B cell (primary cell): ENCODE results near the gene NEGR1. TPM values are rescaled to one million over a fixed set of nuclear protein-coding genes. Genes with fewer than 3 reads are reported as not detected.

Source experiments
- ATAC-seq: fragments of 200-7000 bp; cut with Tn5 transposase; one replicate; pipeline ENCODE4 v1.10.0; 2021; ENCODE audit warnings: low read depth, mild to moderate bottlenecking, moderate number of reproducible peaks, moderate library complexity
- CTCF ChIA-PET: fragments of 350-600 bp; sonication (Branson Sonifier 250); formaldehyde crosslinking; loops from one replicate; lab custom pipeline; 2021; ENCODE audit warnings: antibody characterized with exemption, inconsistent platforms; lab: Charles Lee
- POLR2A ChIA-PET: fragments of 350-600 bp; sonication (Branson Sonifier 250); formaldehyde crosslinking; loops from one replicate; lab custom pipeline; 2021; ENCODE audit warnings: antibody characterized with exemption; lab: Charles Lee
- DNase-seq: peaks from one replicate; pipeline ENCODE4 v3.0.0; 2013
- H2AFZ ChIP-seq: 2 replicates; pipeline ENCODE4 v1.6.1; 2012; ENCODE audit warnings: mild to moderate bottlenecking, low read depth, low read length; ENCODE audit not compliant: insufficient read depth, poor library complexity, severe bottlenecking
- H3K27ac ChIP-seq, 2 donors: 1 replicate in 1 of 2; 2 replicates in 1 of 2; pipeline ENCODE4 v1.5.1; 2012 to 2013; ENCODE audit warnings: low read length in 2 of 2, mild to moderate bottlenecking in 2 of 2, moderate library complexity in 1 of 2
- H3K27me3 ChIP-seq, 4 experiments: fragments of 200-600 bp in 1 of 4; sonication (generic) in 1 of 4; replicated peaks in 1 of 4; 1 replicate in 2 of 4; 2 replicates in 2 of 4; pipeline versions ENCODE4 v1.6.1 to v1.7.0; 2013 to 2016; ENCODE audit warnings: low read length in 3 of 4, mild to moderate bottlenecking in 2 of 4, mixed read lengths in 1 of 4, moderate library complexity in 1 of 4; ENCODE audit not compliant: insufficient read depth in 4 of 4, control insufficient read depth in 3 of 4; ENCODE audit errors: control extremely low read depth in 1 of 4
- H3K36me3 ChIP-seq, 2 experiments: replicated peaks in 1 of 2; 1 replicate in 1 of 2; 2 replicates in 1 of 2; pipeline versions ENCODE4 v1.6.1 to v1.7.1; 2013; ENCODE audit warnings: low read length in 1 of 2; ENCODE audit not compliant: insufficient read depth in 2 of 2, control insufficient read depth in 1 of 2; ENCODE audit errors: control extremely low read depth in 1 of 2, extremely low read depth in 1 of 2
- H3K4me1 ChIP-seq, 2 donors: fragments of 200-600 bp in 1 of 2; sonication (generic) in 1 of 2; 1 replicate in 1 of 2; 2 replicates in 1 of 2; pipeline versions ENCODE4 v1.5.1 to v1.6.1; 2013 to 2017; ENCODE audit warnings: low read length in 2 of 2; ENCODE audit not compliant: control insufficient read depth in 2 of 2, insufficient read depth in 2 of 2
- H3K4me2 ChIP-seq: replicated peaks from 2 replicates; pipeline ENCODE3; 2012; ENCODE audit warnings: mild to moderate bottlenecking, low read depth, low read length; ENCODE audit not compliant: poor library complexity, severe bottlenecking
- H3K4me3 ChIP-seq, 5 experiments: fragments of 200-600 bp in 1 of 5; sonication (generic) in 1 of 5; 1 replicate in 3 of 5; 2 replicates in 2 of 5; pipeline versions ENCODE4 v1.5.1 to v1.7.0; 2011 to 2016; ENCODE audit warnings: low read length in 4 of 5, mild to moderate bottlenecking in 4 of 5, low read depth in 2 of 5, control low read depth in 1 of 5, moderate library complexity in 1 of 5; ENCODE audit not compliant: insufficient read depth in 1 of 5; ENCODE audit errors: control extremely low read depth in 1 of 5, extremely low read depth in 1 of 5
- H3K79me2 ChIP-seq: fragments of 200-600 bp; sonication (generic); one replicate; pipeline ENCODE4 v1.6.0; 2016; ENCODE audit warnings: low read length; ENCODE audit not compliant: control insufficient read depth, insufficient read depth
- H3K9ac ChIP-seq: fragments of 200-600 bp; sonication (generic); 2 replicates; pipeline ENCODE4 v1.6.1; 2017; ENCODE audit warnings: mild to moderate bottlenecking, low read length, moderate library complexity
- H3K9me3 ChIP-seq, 3 donors: one replicate each; pipeline versions ENCODE4 v1.6.1 to v1.7.1; 2013; ENCODE audit warnings: low read length in 2 of 3; ENCODE audit not compliant: control insufficient read depth in 2 of 3, insufficient read depth in 1 of 3; ENCODE audit errors: control extremely low read depth in 1 of 3
- H4K20me1 ChIP-seq: 2 replicates; pipeline ENCODE4 v1.6.0; 2012; ENCODE audit warnings: mild to moderate bottlenecking, low read length; ENCODE audit not compliant: insufficient read depth, control insufficient read depth, poor library complexity, severe bottlenecking
- H3K27ac Mint-ChIP-seq: one replicate; pipeline ENCODE4 v1.8.0; 2021; ENCODE audit warnings: mixed read lengths
- H3K27me3 Mint-ChIP-seq: one replicate; pipeline ENCODE4 v1.8.0; 2021; ENCODE audit warnings: mixed read lengths
- H3K4me1 Mint-ChIP-seq: one replicate; pipeline ENCODE4 v1.8.0; 2021; ENCODE audit warnings: mixed read lengths
- H3K4me3 Mint-ChIP-seq: one replicate; pipeline ENCODE4 v1.8.0; 2021; ENCODE audit warnings: mixed read lengths
- H3K9me3 Mint-ChIP-seq: one replicate; pipeline ENCODE4 v1.8.0; 2022; ENCODE audit warnings: mixed read lengths; ENCODE audit not compliant: insufficient read depth
- EZH2 ChIP-seq: IDR thresholded peaks from 2 replicates; pipeline ENCODE4 v1.6.1; 2012; ENCODE audit warnings: borderline replicate concordance, low read depth, mild to moderate bottlenecking, moderate library complexity, low read length; ENCODE audit not compliant: insufficient read depth, poor library complexity, severe bottlenecking
- WGBS: methylation state at CpG from one replicate; pipeline ENCODE4 v1.1.5; 2013; ENCODE audit warnings: missing lambda C conversion rate; ENCODE audit not compliant: insufficient coverage; 5-methylcytosine and 5-hydroxymethylcytosine counted together
- intact Hi-C: fragments of 100-400 bp; cut with micrococcal nuclease; formaldehyde crosslinking; loops from one replicate; pipeline ENCODE4 v1.10.0; 2022
- polyA plus RNA-seq: library from polyadenylated mRNA; depleted of rRNA; stranded (reverse); fragments of >200 nt; gene quantifications from 2 replicates; pipeline ENCODE4 v1.2.3, GENCODE V29; 2012
- total RNA-seq, 2 donors: library from RNA; stranded (reverse); fragments of 120-200 nt in 1 of 2; gene quantifications; 1 replicate in 1 of 2; 2 replicates in 1 of 2; pipeline versions ENCODE4 v1.2.3 to v1.2.4, GENCODE V29; 2013 to 2022

NEGR1 gene
- total and polyA plus RNA-seq, 2 donors (not counting 1 experiment from before 2014, with no cell fraction given), result 0.01 TPM; not detected in 1

- H3K9me3 Mint-ChIP-seq, result no peaks in the 10 kb centered on the region
- Histone ChIP-seq H3K79me2 (no peaks in the 10 kb centered on the region), H3K4me1 (no peaks in the 10 kb centered on the region), H3K36me3 (no peaks in the 10 kb centered on the region), H3K9ac (no peak overlapping the region), H3K9me3 (no peaks in the 10 kb centered on the region), H3K4me2 (no peak overlapping the region), H4K20me1 (no peaks in the 10 kb centered on the region), H3K27ac (no peak overlapping the region), H3K4me3 (no peak overlapping the region), H2AFZ (no peak overlapping the region), H3K27me3 (no peaks in the 10 kb centered on the region)
- TF ChIP-seq EZH2, result no peak
- WGBS, result 90% methylated on average over 2 of the region's 5 CpGs
- intact Hi-C loops, result no loop called here
- DNase-seq, result no peak
- no peaks in the 10 kb centered on the region for H3K4me1 Mint-ChIP-seq
- no peak overlapping the region for H3K27ac Mint-ChIP-seq
- ChIA-PET CTCF (no interaction called here), POLR2A (no interaction called here)
- no peaks in the 10 kb centered on the region for H3K27me3 Mint-ChIP-seq
- no peak overlapping the region for H3K4me3 Mint-ChIP-seq
- no peak for ATAC-seq
These were observed 791.9 kb downstream of the NEGR1 start for GRCh38 chr1:71490432-71490831.

- CTCF ChIA-PET, result no interaction called here
- Histone ChIP-seq H3K4me3 (no peak overlapping the region), H3K9ac (no peak overlapping the region), H3K27me3 (no peaks in the 10 kb centered on the region), H4K20me1 (no peaks in the 10 kb centered on the region), H3K9me3 (peaks cover 0 to 1% (median 0%) of the 10 kb centered on the region in 3 donors), H3K4me2 (no peak overlapping the region), H3K4me1 (no peaks in the 10 kb centered on the region), H2AFZ (no peak overlapping the region), H3K79me2 (no peaks in the 10 kb centered on the region), H3K36me3 (no peaks in the 10 kb centered on the region), H3K27ac (no peak overlapping the region)
- WGBS, result no CpG with 5 or more reads among the region's 3 CpGs
- intact Hi-C loops, result no loop called here
- H3K27ac Mint-ChIP-seq, result no peak overlapping the region
- H3K27me3 Mint-ChIP-seq, result no peaks in the 10 kb centered on the region
- TF ChIP-seq EZH2, result no peak
- DNase-seq (no peak), ATAC-seq (no peak)
- no peak overlapping the region for H3K4me3 Mint-ChIP-seq
- POLR2A ChIA-PET, result no interaction called here
- no peaks in the 10 kb centered on the region for H3K9me3 Mint-ChIP-seq
- H3K4me1 Mint-ChIP-seq, result no peaks in the 10 kb centered on the region
These were observed 793.6 kb downstream of the NEGR1 start for GRCh38 chr1:71488555-71489252.
